Neuronal stem cell (in vitro differentiated cells): ENCODE measurements around the gene ADISSP.
A peak's percentile ranks its signal among the peaks of the same experiment; 100 is the strongest.

Source experiments
- DNase-seq: peaks from one replicate; pipeline ENCODE4 v3.0.0-alpha.2; 2013; ENCODE audit warnings: low spot score
- H2AFZ ChIP-seq: one replicate; pipeline ENCODE4 v1.6.1; 2013; ENCODE audit warnings: mild to moderate bottlenecking, low read length, inconsistent platforms
- H2AK5ac ChIP-seq: 2 replicates; pipeline ENCODE4 v1.6.1; 2013; ENCODE audit warnings: low read depth, mild to moderate bottlenecking, inconsistent platforms, low read length, moderate library complexity, mixed read lengths
- H2BK120ac ChIP-seq: 2 replicates; pipeline ENCODE4 v1.6.1; 2013; ENCODE audit warnings: low read depth, mild to moderate bottlenecking, inconsistent platforms, low read length, moderate library complexity, mixed read lengths
- H2BK12ac ChIP-seq: one replicate; pipeline ENCODE4 v1.6.1; 2013; ENCODE audit warnings: low read length, inconsistent platforms
- H2BK15ac ChIP-seq: 2 replicates; pipeline ENCODE4 v1.6.1; 2013; ENCODE audit warnings: mild to moderate bottlenecking, low read length, inconsistent platforms, mixed read lengths
- H2BK5ac ChIP-seq: one replicate; pipeline ENCODE4 v1.6.1; 2013; ENCODE audit warnings: inconsistent platforms, mild to moderate bottlenecking, low read length, moderate library complexity
- H3K14ac ChIP-seq: one replicate; pipeline ENCODE4 v1.6.1; 2013; ENCODE audit warnings: low read length, inconsistent platforms
- H3K18ac ChIP-seq: 2 replicates; pipeline ENCODE4 v1.6.1; 2013; ENCODE audit warnings: low read length, inconsistent platforms
- H3K23ac ChIP-seq: 2 replicates; pipeline ENCODE4 v1.6.1; 2013; ENCODE audit warnings: low read depth, mild to moderate bottlenecking, mixed read lengths, low read length, inconsistent platforms; ENCODE audit not compliant: poor library complexity
- H3K27ac ChIP-seq: replicated peaks from 3 replicates; pipeline ENCODE4 v1.5.1; 2013; ENCODE audit warnings: low read length, inconsistent platforms
- H3K27me3 ChIP-seq, 3 experiments: 2 replicates each; pipeline ENCODE4 v1.6.1; 2013; ENCODE audit warnings: low read length in 3 of 3, mild to moderate bottlenecking in 2 of 3, inconsistent platforms in 1 of 3, low read depth in 1 of 3, mixed read lengths in 1 of 3, moderate library complexity in 1 of 3; ENCODE audit not compliant: control insufficient read depth in 3 of 3, insufficient read depth in 3 of 3
- H3K36me3 ChIP-seq, 2 donors: replicated peaks in 1 of 2; 2 replicates each; pipeline ENCODE4 v1.6.1; 2013; ENCODE audit warnings: low read length in 2 of 2; ENCODE audit not compliant: control insufficient read depth in 2 of 2, insufficient read depth in 2 of 2
- H3K4ac ChIP-seq: 2 replicates; pipeline ENCODE4 v1.6.1; 2013; ENCODE audit warnings: inconsistent platforms, mild to moderate bottlenecking, low read length, moderate library complexity
- H3K4me1 ChIP-seq, 2 donors: 1 replicate in 1 of 2; 2 replicates in 1 of 2; pipeline ENCODE4 v1.6.1; 2013; ENCODE audit warnings: low read length in 2 of 2, low read depth in 1 of 2; ENCODE audit not compliant: control insufficient read depth in 2 of 2, insufficient read depth in 1 of 2
- H3K4me2 ChIP-seq: one replicate; pipeline ENCODE4 v1.6.1; 2013; ENCODE audit warnings: mild to moderate bottlenecking, low read length, inconsistent platforms; ENCODE audit not compliant: insufficient read depth, poor library complexity, severe bottlenecking
- H3K4me3 ChIP-seq, 2 donors: 2 replicates each; pipeline ENCODE4 v1.5.1; 2013; ENCODE audit warnings: low read length in 2 of 2, mild to moderate bottlenecking in 2 of 2, inconsistent platforms in 1 of 2, moderate library complexity in 1 of 2
- H3K79me1 ChIP-seq: one replicate; pipeline ENCODE4 v1.6.1; 2013; ENCODE audit warnings: low read depth, mild to moderate bottlenecking, inconsistent platforms, low read length, moderate library complexity
- H3K9ac ChIP-seq: one replicate; pipeline ENCODE4 v1.6.1; 2013; ENCODE audit warnings: mild to moderate bottlenecking, low read depth, low read length, inconsistent platforms; ENCODE audit not compliant: poor library complexity
- H3K9me3 ChIP-seq, 2 donors: replicated peaks in 1 of 2; 2 replicates each; pipeline versions ENCODE3 to v1.6.1; 2013; ENCODE audit warnings: low read length in 2 of 2, mild to moderate bottlenecking in 2 of 2, inconsistent platforms in 1 of 2, low read depth in 1 of 2, mixed read lengths in 1 of 2, moderate library complexity in 1 of 2; ENCODE audit not compliant: control insufficient read depth in 2 of 2, insufficient read depth in 1 of 2
- H4K8ac ChIP-seq: one replicate; pipeline ENCODE4 v1.6.1; 2013; ENCODE audit warnings: low read depth, mild to moderate bottlenecking, inconsistent platforms, low read length, moderate library complexity
- H4K91ac ChIP-seq: one replicate; pipeline ENCODE4 v1.6.1; 2013; ENCODE audit warnings: low read length, low read depth, mild to moderate bottlenecking, inconsistent platforms; ENCODE audit not compliant: poor library complexity
- WGBS, 2 donors: extraction: QIAGEN DNeasy Blood & Tissue Kit; methylation state at CpG; one replicate each; pipeline ENCODE4 v1.1.7; 2013; ENCODE audit warnings: missing lambda C conversion rate in 2 of 2, mixed read lengths in 1 of 2; ENCODE audit not compliant: insufficient read length in 2 of 2, insufficient replicate concordance in 1 of 2; ENCODE audit errors: extremely low coverage in 2 of 2; 5-methylcytosine and 5-hydroxymethylcytosine counted together

The ADISSP gene

DNA sequence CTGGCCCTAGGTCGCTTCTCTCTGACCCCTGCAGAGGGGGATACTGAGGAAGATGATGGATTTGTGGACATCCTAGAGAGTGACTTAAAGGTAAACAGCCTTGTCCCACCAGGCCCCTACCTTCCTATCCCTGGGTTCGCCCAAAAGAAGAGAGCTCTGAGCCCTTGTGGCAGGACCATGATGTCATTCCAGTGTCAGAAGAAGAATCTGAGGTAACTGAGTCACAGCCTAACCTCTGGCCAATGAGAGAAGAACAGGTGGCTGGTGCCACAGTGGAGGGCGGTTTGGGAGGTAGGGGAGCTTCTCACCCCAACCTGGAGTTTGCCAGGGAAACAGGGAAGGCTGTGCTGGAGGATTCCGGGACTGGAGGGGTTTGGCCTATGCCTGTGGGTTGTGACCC, 33.7 kb upstream of the ADISSP start:
- H2AK5ac ChIP-seq = no peak overlapping the region
- DNase-seq = no peak
- no peak overlapping the region for H3K14ac ChIP-seq
- no peak overlapping the region for H2AFZ ChIP-seq
- H3K9me3 ChIP-seq = no peaks in the 10 kb centered on the region
- peaks cover 6% of the 10 kb centered on the region for H3K79me1 ChIP-seq
- H3K27ac ChIP-seq = no peak overlapping the region
- H4K8ac ChIP-seq = no peak overlapping the region
- H3K4me2 ChIP-seq = no peak overlapping the region
- no peak overlapping the region for H3K23ac ChIP-seq
- H2BK120ac ChIP-seq = no peak overlapping the region
- H4K91ac ChIP-seq = no peak overlapping the region
- no peak overlapping the region for H2BK15ac ChIP-seq
- no peak overlapping the region for H2BK12ac ChIP-seq
- no peak overlapping the region for H3K9ac ChIP-seq
- no peak overlapping the region for H3K4ac ChIP-seq
- H3K36me3 ChIP-seq = peaks cover 26 to 59% of the 10 kb centered on the region in 2 donors
- H3K4me3 ChIP-seq = no peak overlapping the region
- H3K4me1 ChIP-seq = peaks cover 31 to 35% of the 10 kb centered on the region in 2 donors
- no peak overlapping the region for H3K18ac ChIP-seq
- peaks cover 0 to 2% (median 0%) of the 10 kb centered on the region in 3 experiments for H3K27me3 ChIP-seq
- no CpG with 5 or more reads among the region's 4 CpGs for WGBS, 2 donors
- no peak overlapping the region for H2BK5ac ChIP-seq

DNA sequence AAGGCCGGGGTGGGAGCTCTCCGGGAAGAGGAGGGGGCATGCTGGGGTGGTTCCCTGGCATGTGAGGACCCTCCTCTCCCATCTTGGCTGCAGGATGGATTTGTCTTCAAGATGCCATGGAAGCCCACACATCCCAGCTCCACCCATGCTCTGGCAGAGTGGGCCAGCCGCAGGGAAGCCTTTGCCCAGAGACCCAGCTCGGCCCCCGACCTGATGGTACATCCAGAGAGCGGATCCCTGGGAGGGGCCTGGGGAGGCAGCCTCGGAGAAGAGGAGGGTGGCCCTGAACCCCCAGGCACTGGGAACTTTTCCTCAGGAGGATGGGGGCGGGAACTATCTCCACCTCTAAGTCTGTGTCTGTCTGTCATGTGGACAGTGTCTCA, 33.3 kb upstream of the ADISSP start:
- H2BK12ac ChIP-seq = peak overlapping the region; percentile 99
- H3K36me3 ChIP-seq = peaks cover 26 to 56% of the 10 kb centered on the region in 2 donors
- H2AK5ac ChIP-seq = peak overlapping the region; percentile 49
- H3K9me3 ChIP-seq = no peaks in the 10 kb centered on the region
- no peak overlapping the region for H2AFZ ChIP-seq
- peak overlapping the region; percentile 77 for H2BK15ac ChIP-seq
- DNase-seq = no peak
- H3K14ac ChIP-seq = no peak overlapping the region
- no peak overlapping the region for H3K4me2 ChIP-seq
- no CpG with 5 or more reads among the region's 8 CpGs for WGBS, 2 donors
- H3K4me3 ChIP-seq = no peak overlapping the region
- peaks cover 0 to 2% (median 0%) of the 10 kb centered on the region in 3 experiments for H3K27me3 ChIP-seq
- H3K79me1 ChIP-seq = peaks cover 7% of the 10 kb centered on the region
- H3K23ac ChIP-seq = no peak overlapping the region
- H3K4ac ChIP-seq = no peak overlapping the region
- no peak overlapping the region for H4K8ac ChIP-seq
- H4K91ac ChIP-seq = no peak overlapping the region
- H3K4me1 ChIP-seq = peaks cover 31 to 36% of the 10 kb centered on the region in 2 donors
- H2BK120ac ChIP-seq = peak overlapping the region; percentile 9
- peak overlapping the region; percentile 96 for H3K18ac ChIP-seq
- peak overlapping the region; percentile 22 for H2BK5ac ChIP-seq
- no peak overlapping the region for H3K27ac ChIP-seq
- H3K9ac ChIP-seq = no peak overlapping the region

DNA sequence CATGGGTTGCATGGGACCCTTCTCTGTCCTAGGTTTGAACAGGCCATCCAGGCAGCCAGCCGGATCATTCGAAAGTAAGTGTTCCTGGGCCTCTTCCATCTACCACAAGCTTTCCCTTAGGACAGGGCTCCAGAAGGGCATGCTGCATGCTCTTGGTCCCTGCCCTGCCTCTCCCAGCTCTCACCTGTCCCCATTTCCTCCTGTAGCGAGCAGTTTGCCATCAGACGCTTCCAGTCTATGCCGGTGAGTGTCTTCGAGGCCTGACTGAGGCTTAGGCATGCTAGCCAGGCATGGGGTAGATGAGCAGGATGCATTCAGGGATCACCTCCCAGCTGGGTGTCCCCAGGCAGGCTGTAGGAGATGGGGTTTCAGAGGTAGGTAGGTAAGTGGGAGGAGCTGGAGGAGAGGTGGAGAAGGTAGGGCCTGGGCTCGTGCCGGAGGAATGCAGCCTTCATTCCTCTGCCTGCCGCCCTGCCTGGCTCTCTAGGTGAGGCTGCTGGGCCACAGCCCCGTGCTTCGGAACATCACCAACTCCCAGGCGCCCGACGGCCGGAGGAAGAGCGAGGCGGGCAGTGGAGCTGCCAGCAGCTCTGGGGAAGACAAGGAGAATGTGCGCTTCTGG, 32.8 kb upstream of the ADISSP start:
- no CpG with 5 or more reads among the region's 18 CpGs for WGBS, 2 donors
- Histone ChIP-seq H3K4ac (peak overlapping the region; percentile 87), H4K8ac (peak overlapping the region; percentile 9), H3K4me3 (peak overlapping the region in 1 of 2 donors; percentile 1), H2BK120ac (peak overlapping the region; percentile 88), H4K91ac (no peak overlapping the region), H2BK5ac (peak overlapping the region; percentile 22), H3K18ac (peak overlapping the region; percentile 96), H2BK15ac (peak overlapping the region; percentile 77), H3K9ac (peak overlapping the region; percentile 45), H3K36me3 (peaks cover 23 to 51% of the 10 kb centered on the region in 2 donors), H2BK12ac (peak overlapping the region; percentile 99), H3K79me1 (peaks cover 8% of the 10 kb centered on the region), H3K23ac (no peak overlapping the region), H3K27me3 (peaks cover 0 to 2% (median 0%) of the 10 kb centered on the region in 3 experiments), H3K4me2 (peak overlapping the region; percentile 47), H2AK5ac (peak overlapping the region; percentile 64), H3K27ac (peak overlapping the region; percentile 18), H3K14ac (no peak overlapping the region), H3K9me3 (no peaks in the 10 kb centered on the region), H3K4me1 (peaks cover 29 to 39% of the 10 kb centered on the region in 2 donors), H2AFZ (no peak overlapping the region)
- DNase-seq = no peak

DNA sequence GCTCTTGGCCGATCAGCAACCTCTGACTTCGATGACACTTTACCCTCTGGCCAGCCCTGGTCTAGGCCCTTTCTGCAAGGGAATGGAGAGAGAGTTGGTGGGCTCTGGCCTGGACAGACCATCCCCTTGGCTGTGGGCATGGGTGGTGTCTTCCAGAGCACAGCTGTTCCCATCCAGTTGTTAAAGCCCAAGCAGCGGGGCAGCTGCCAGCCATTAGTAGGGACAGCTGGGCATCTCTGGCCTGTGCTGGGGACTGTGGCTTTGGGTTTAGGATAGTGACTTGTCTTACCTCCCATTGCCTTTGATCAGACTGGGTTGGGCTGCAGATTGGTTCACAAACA, 31.3 kb upstream of the ADISSP start:
- H3K4ac ChIP-seq = no peak overlapping the region
- H3K9me3 ChIP-seq = no peaks in the 10 kb centered on the region
- no peak overlapping the region for H4K8ac ChIP-seq
- H4K91ac ChIP-seq = no peak overlapping the region
- H3K4me3 ChIP-seq = no peak overlapping the region
- H3K18ac ChIP-seq = peak overlapping the region; percentile 68
- peaks cover 0 to 7% (median 0%) of the 10 kb centered on the region in 3 experiments for H3K27me3 ChIP-seq
- H2BK120ac ChIP-seq = no peak overlapping the region
- H2AFZ ChIP-seq = no peak overlapping the region
- peaks cover 8% of the 10 kb centered on the region for H3K79me1 ChIP-seq
- WGBS, 2 donors = no CpG with 5 or more reads among the region's 3 CpGs
- H3K36me3 ChIP-seq = peaks cover 19 to 36% of the 10 kb centered on the region in 2 donors
- H3K4me1 ChIP-seq = peaks cover 29 to 39% of the 10 kb centered on the region in 2 donors
- H2BK12ac ChIP-seq = peak overlapping the region; percentile 33
- H2AK5ac ChIP-seq = peak overlapping the region; percentile 13
- H2BK5ac ChIP-seq = no peak overlapping the region
- H3K23ac ChIP-seq = no peak overlapping the region
- H3K27ac ChIP-seq = no peak overlapping the region
- H3K14ac ChIP-seq = no peak overlapping the region
- H3K9ac ChIP-seq = no peak overlapping the region
- DNase-seq = no peak
- no peak overlapping the region for H3K4me2 ChIP-seq
- no peak overlapping the region for H2BK15ac ChIP-seq
